Fibroblast of lung (primary cell): ENCODE data around the gene DNAH10.

Experiments used
- CTCF ChIP-seq, 2 donors: IDR thresholded peaks in 1 of 2; conservative IDR thresholded peaks in 1 of 2; 1 replicate in 1 of 2; 2 replicates in 1 of 2; pipeline ENCODE4 v1.5.1; 2011 to 2012; ENCODE audit warnings: low read length in 2 of 2, control low read depth in 1 of 2, inconsistent platforms in 1 of 2, low read depth in 1 of 2, mild to moderate bottlenecking in 1 of 2
- EZH2 ChIP-seq: IDR thresholded peaks from 2 replicates; pipeline ENCODE4 v1.5.1; 2012; ENCODE audit warnings: low read length, control low read depth, mild to moderate bottlenecking; ENCODE audit errors: missing control alignments

GRCh38 chr12:123798518-123798917, 36.4 kb downstream of the DNAH10 start:
- TF ChIP-seq CTCF (conservative IDR thresholded peaks at IDR 0.05 in 1 of 2, IDR thresholded peaks at IDR 0.05 in 1 of 2; ENCODE audit: low read depth in 1 of 2, low read length in 2 of 2) (no peak), EZH2 (no peak)
